Ovary (tissue), 9 donors: ENCODE measurements around the gene RMC1. TPM values are rescaled to one million over a fixed set of nuclear protein-coding genes. Genes with fewer than 3 reads are reported as not detected.

Experiments
- DNase-seq, 5 donors: peaks; one replicate each; pipeline ENCODE4 v3.0.0-alpha.2; 2019 to 2020
- H3K27ac ChIP-seq, 2 donors: fragments of 200-600 bp; one replicate each; pipeline versions ENCODE4 v1.5.1 to v1.8.0; 2019 to 2022
- H3K27me3 ChIP-seq: fragments of 200-600 bp; one replicate; pipeline ENCODE4 v1.8.0; 2022
- H3K36me3 ChIP-seq: fragments of 200-600 bp; sonication (generic); one replicate; pipeline ENCODE4 v1.5.1; 2019
- H3K4me1 ChIP-seq: one replicate; pipeline ENCODE4 v1.8.1; 2013; ENCODE audit warnings: mild to moderate bottlenecking, moderate library complexity; ENCODE audit not compliant: insufficient read depth
- H3K4me3 ChIP-seq: fragments of 200-600 bp; sonication (generic); one replicate; pipeline ENCODE4 v1.5.1; 2017
- H3K9me3 ChIP-seq, 2 donors: fragments of 200-600 bp in 1 of 2; sonication (generic) in 1 of 2; one replicate each; pipeline versions ENCODE4 v1.5.1 to v1.8.1; 2013 to 2019; ENCODE audit warnings: mild to moderate bottlenecking in 1 of 2, moderate library complexity in 1 of 2
- CTCF ChIP-seq, 3 donors: fragments of 450-650 bp in 2 of 3; fragments of 200-600 bp in 1 of 3; IDR thresholded peaks; one replicate each; pipeline versions ENCODE4 v1.5.1 to v1.8.0; 2016 to 2022; ENCODE audit warnings: antibody characterized with exemption in 3 of 3, mild to moderate bottlenecking in 1 of 3
- EP300 ChIP-seq: sonication (generic); formaldehyde crosslinking; IDR thresholded peaks from one replicate; pipeline ENCODE4 v1.6.1; 2017; ENCODE audit warnings: antibody characterized with exemption
- POLR2A ChIP-seq: fragments of 450-650 bp; IDR thresholded peaks from one replicate; pipeline ENCODE4 v1.6.1; 2017; ENCODE audit warnings: antibody characterized with exemption, mild to moderate bottlenecking, moderate library complexity
- WGBS, 3 donors: extraction: QIAGEN DNeasy Blood & Tissue Kit in 1 of 3; methylation state at CpG; one replicate each; pipeline versions ENCODE4 v1.1.5 to v1.1.7; 2013 to 2017; 5-methylcytosine and 5-hydroxymethylcytosine counted together
- intact Hi-C, 4 donors: fragments of 100-400 bp; cut with DNase I; formaldehyde crosslinking; loops; one replicate each; pipeline versions ENCODE4 v1.11.0 to v1.15.1; 2022 to 2023
- polyA plus RNA-seq, 2 donors: library from polyadenylated mRNA; stranded (reverse); fragments of 200-250 nt in 1 of 2; fragments of 350-450 nt in 1 of 2; fragmentation: Illumina TruSeq in 1 of 2; extraction: RNeasy Lipid Tissue Mini Kit (QIAGEN cat#74804) in 1 of 2; gene quantifications; one replicate each; pipeline ENCODE4 v1.2.3, GENCODE V29; 2013 to 2014
- total RNA-seq, 7 donors: library from RNA; depleted of rRNA in 2 of 7; stranded (reverse); fragments of >200 nt in 2 of 7; fragmentation: NEBNext Ultra II Directional in 3 of 7; extraction: Animal tissue kit (Norgen Biotek cat#: 25700) in 3 of 7; gene quantifications; one replicate each; pipeline versions ENCODE4 v1.1.0 to v1.2.4, GENCODE V29; 2016 to 2023
- donor health status: DM: no; HTN: no; CAD: no; lungs with moderate emphysema.
- donor health status: DM: no; HTN: no; CAD: no.
- donor health status: Bipolar disorder and iron deficiency.
- donor health status: DM: yes; HTN: yes; CAD: no.
- donor health status: DM: no; HTN: no; CAD: no.
- donor health status: DM: yes; HTN: yes; CAD: no.

The RMC1 gene
- total and polyA plus RNA-seq, 9 donors: 15.0 to 29.5 (median 22.1) TPM

DNA sequence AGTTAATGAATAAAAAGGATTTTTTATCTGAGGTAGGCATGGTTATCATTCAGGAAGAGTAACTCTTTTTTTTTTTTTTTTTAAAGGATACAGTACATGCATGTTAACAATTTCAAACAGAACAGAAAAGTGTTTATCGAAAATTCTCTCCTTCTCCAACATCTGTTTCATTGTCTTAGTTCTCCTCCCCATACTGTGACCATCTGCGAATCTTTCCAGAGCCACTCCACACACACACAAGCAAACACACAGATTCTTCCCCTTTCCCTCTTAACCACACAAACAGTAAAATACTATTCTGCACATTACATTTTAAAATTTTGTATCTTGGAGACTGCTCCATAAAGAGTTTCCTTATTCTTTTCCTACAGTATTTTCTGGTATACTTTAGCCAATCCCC lies 45.0 kb downstream of the RMC1 start:
- Histone ChIP-seq H3K27ac (no peak overlapping the region), H3K9me3 (no peaks in the 10 kb centered on the region), H3K36me3 (no peaks in the 10 kb centered on the region), H3K27me3 (no peaks in the 10 kb centered on the region), H3K4me1 (no peaks in the 10 kb centered on the region), H3K4me3 (no peak overlapping the region)
- WGBS, 3 donors: 39 to 59% (median 52%) methylated on average over 2 of the region's 2 CpGs
- no peak for DNase-seq
- intact Hi-C loops: no loop called here
- TF ChIP-seq EP300: no peak
- TF ChIP-seq POLR2A: no peak
- no peak for TF ChIP-seq CTCF (IDR thresholded peaks at IDR 0.05)

DNA sequence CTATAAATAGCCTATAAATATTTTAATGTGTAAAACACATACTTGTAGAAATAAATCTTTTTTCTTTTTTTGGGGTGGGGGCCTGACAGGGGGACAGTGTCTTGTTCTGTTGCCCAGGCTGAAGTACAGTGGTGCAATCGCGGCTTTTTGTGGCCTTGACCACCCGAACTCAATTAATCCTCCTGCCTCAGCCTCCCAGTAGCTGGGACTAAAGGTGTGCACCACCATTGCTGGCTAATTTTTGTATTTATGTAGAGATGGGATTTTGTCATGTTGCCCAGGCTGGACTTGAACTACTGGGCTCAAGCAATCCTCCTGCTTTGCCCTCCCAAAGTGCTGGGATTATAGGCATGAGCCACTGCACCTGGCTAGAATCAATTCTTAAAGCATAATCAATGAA lies 45.4 kb downstream of the RMC1 start:
- DNase-seq: no peak
- TF ChIP-seq POLR2A: no peak
- no peak for TF ChIP-seq EP300
- TF ChIP-seq CTCF (IDR thresholded peaks at IDR 0.05): no peak

DNA sequence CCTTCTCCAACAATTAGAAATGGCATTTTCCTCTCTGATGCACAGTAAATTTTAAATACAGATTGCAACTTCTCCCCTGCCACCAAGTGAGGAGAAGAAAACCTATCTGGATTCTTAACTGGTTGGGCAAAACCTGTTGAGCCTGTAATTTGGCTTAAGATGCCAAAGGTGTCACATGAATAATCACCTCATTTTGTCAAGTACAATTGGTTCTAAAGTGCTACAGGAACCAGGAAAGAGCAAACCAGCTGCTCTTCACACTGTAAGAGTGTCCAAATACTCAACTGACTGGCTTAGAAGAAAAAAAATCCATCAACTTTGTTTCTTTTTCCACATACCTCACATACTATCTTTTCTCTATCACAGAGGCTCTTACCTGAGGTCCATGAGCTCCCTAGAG lies 47.6 kb downstream of the RMC1 start:
- H3K4me1 ChIP-seq: no peaks in the 10 kb centered on the region
- H3K36me3 ChIP-seq: no peaks in the 10 kb centered on the region
- intact Hi-C loops: loop anchor here in 1 of 4 donors (2.0 kb wide), 1 partner anchor 70 kb away; no protein-coding TSS in a partner anchor
- DNase-seq: no peak
- no peak overlapping the region for H3K27ac ChIP-seq
- H3K9me3 ChIP-seq: no peaks in the 10 kb centered on the region
- H3K27me3 ChIP-seq: no peaks in the 10 kb centered on the region
- H3K4me3 ChIP-seq: no peak overlapping the region
- TF ChIP-seq EP300: no peak
- TF ChIP-seq POLR2A: no peak
- TF ChIP-seq CTCF (IDR thresholded peaks at IDR 0.05): no peak

More for the DNA sequence above, 45.4 kb downstream of the RMC1 start:
- Histone ChIP-seq H3K9me3 (no peaks in the 10 kb centered on the region), H3K36me3 (no peaks in the 10 kb centered on the region), H3K27me3 (no peaks in the 10 kb centered on the region), H3K4me3 (no peak overlapping the region), H3K4me1 (no peaks in the 10 kb centered on the region), H3K27ac (no peak overlapping the region)
- intact Hi-C loops: no loop called here
- WGBS, 3 donors: 79 to 93% (median 83%) methylated on average over 3 of the region's 3 CpGs

GRCh38 chr18:23551978-23552377 lies 48.7 kb downstream of the RMC1 start:
- Histone ChIP-seq H3K36me3 (no peaks in the 10 kb centered on the region), H3K27me3 (no peaks in the 10 kb centered on the region), H3K9me3 (no peaks in the 10 kb centered on the region), H3K4me3 (no peak overlapping the region), H3K27ac (no peak overlapping the region), H3K4me1 (no peaks in the 10 kb centered on the region)
- intact Hi-C loops: loop anchor here in 1 of 4 donors (2.0 kb wide), 1 partner anchor 71 kb away; no protein-coding TSS in a partner anchor
- no peak for TF ChIP-seq EP300
- TF ChIP-seq CTCF (IDR thresholded peaks at IDR 0.05): no peak
- no peak for TF ChIP-seq POLR2A
- 30 to 88% (median 58%) methylated on average over 3 of the region's 3 CpGs for WGBS, 3 donors
- no peak for DNase-seq

DNA sequence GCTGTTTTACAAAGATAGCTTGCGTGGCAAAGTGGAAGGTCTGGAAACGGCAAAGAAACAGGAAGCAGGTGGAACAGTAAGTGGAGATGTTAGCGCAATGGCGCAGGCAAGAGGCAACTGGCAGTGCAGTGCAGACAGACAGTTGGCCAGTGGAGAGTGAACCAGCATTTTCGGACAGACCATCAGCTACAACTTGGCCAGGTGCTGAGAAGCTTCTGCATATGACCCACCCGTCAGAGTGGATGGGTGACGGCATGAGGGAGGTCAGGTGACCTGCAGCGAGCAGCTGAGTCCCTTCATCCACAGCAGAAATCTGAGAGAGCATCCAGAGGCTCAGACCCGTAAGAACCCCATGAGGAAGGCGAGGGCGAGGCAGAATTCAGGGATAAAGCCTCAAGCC lies 49.2 kb downstream of the RMC1 start:
- H3K27ac ChIP-seq: no peak overlapping the region

More for the DNA sequence above, 49.2 kb downstream of the RMC1 start:
- DNase-seq: no peak
- TF ChIP-seq EP300: no peak
- TF ChIP-seq POLR2A: no peak
- no peak for TF ChIP-seq CTCF (IDR thresholded peaks at IDR 0.05)
- no peak overlapping the region for H3K4me3 ChIP-seq
- intact Hi-C loops: no loop called here
- H3K9me3 ChIP-seq: no peaks in the 10 kb centered on the region
- 85 to 93% (median 86%) methylated on average over 11 of the region's 11 CpGs for WGBS, 3 donors
- H3K4me1 ChIP-seq: no peaks in the 10 kb centered on the region
- H3K36me3 ChIP-seq: no peaks in the 10 kb centered on the region
- H3K27me3 ChIP-seq: no peaks in the 10 kb centered on the region
